Measurements from ENCODE around the gene CCDC33.

CCDC33 gene

GRCh38 chr15:74194572-74195559 lies 41.3 kb upstream of the CCDC33 start:
- H3K4me3 ChIP-seq (ENCODE audit: control insufficient read depth, low read depth, low read length), result no peak overlapping the region
- TF ChIP-seq CTCF (conservative IDR thresholded peaks at IDR 0.05; ENCODE audit: control insufficient read depth, insufficient read depth, low read depth, low read length), result no peak
- DNase-seq (ENCODE audit: low read depth), result no peak

GRCh38 chr15:74196175-74196574 lies 40.0 kb upstream of the CCDC33 start:
- DNase-seq (ENCODE audit: low read depth), result peak; percentile 70
- H3K4me3 ChIP-seq (ENCODE audit: control insufficient read depth, low read depth, low read length), result no peak overlapping the region
- no peak for TF ChIP-seq CTCF (conservative IDR thresholded peaks at IDR 0.05; ENCODE audit: control insufficient read depth, insufficient read depth, low read depth, low read length)

GRCh38 chr15:74197176-74197965 lies 38.8 kb upstream of the CCDC33 start:
- no peak for TF ChIP-seq CTCF (conservative IDR thresholded peaks at IDR 0.05; ENCODE audit: control insufficient read depth, insufficient read depth, low read depth, low read length)
- H3K4me3 ChIP-seq (ENCODE audit: control insufficient read depth, low read depth, low read length), result no peak overlapping the region
- no peak for DNase-seq (ENCODE audit: low read depth)

GRCh38 chr15:74199297-74199652 lies 36.9 kb upstream of the CCDC33 start:
- TF ChIP-seq CTCF (conservative IDR thresholded peaks at IDR 0.05; ENCODE audit: control insufficient read depth, insufficient read depth, low read depth, low read length), result no peak
- H3K4me3 ChIP-seq (ENCODE audit: control insufficient read depth, low read depth, low read length), result no peak overlapping the region
- DNase-seq (ENCODE audit: low read depth), result no peak

- no peak for TF ChIP-seq CTCF (conservative IDR thresholded peaks at IDR 0.05; ENCODE audit: control insufficient read depth, insufficient read depth, low read depth, low read length)
- no peak overlapping the region for H3K4me3 ChIP-seq (ENCODE audit: control insufficient read depth, low read depth, low read length)
- DNase-seq (ENCODE audit: low read depth), result peak; percentile 86
Measured at GRCh38 chr15:74200412-74200815, 35.7 kb upstream of the CCDC33 start.

GRCh38 chr15:74200871-74201419 lies 35.2 kb upstream of the CCDC33 start:
- no peak overlapping the region for H3K4me3 ChIP-seq (ENCODE audit: control insufficient read depth, low read depth, low read length)
- DNase-seq (ENCODE audit: low read depth), result peak; percentile 81
- TF ChIP-seq CTCF (conservative IDR thresholded peaks at IDR 0.05; ENCODE audit: control insufficient read depth, insufficient read depth, low read depth, low read length), result no peak
